ENCODE results near the gene ZDHHC11B.

GRCh38 chr5:717143-717542 lies 67.4 kb downstream of the ZDHHC11B start:
- TF ChIP-seq EZH2 (IDR thresholded peaks at IDR 0.05; ENCODE audit: insufficient read depth, poor library complexity, severe bottlenecking) (no peak), EZH2phosphoT487 (IDR thresholded peaks at IDR 0.05; ENCODE audit: insufficient read depth, low read depth) (no peak)
